GM10248 (cell line): Measurements from ENCODE around the gene WDR31.
A peak's percentile ranks its signal among the peaks of the same experiment; 100 is the strongest.
"Not testable (repeated sequence)": the region's sequence is repeated elsewhere in the genome, so short reads cannot be mapped to it uniquely, and the experiment has no call there.

Experiments
- CTCF ChIA-PET: fragments of 300-600 bp; sonication (Branson Sonifier 250); formaldehyde crosslinking; extraction: SDS; loops from one replicate; lab custom pipeline; 2021; ENCODE audit warnings: antibody characterized with exemption; lab: Yijun Ruan, JAX
- POLR2A ChIA-PET: fragments of 350-650 bp; sonication (Branson Sonifier 250); formaldehyde crosslinking; extraction: SDS; loops from one replicate; lab custom pipeline; 2020; ENCODE audit warnings: antibody characterized with exemption; lab: Yijun Ruan, JAX
- DNase-seq: peaks from one replicate; pipeline ENCODE4 v3.0.0; 2012; ENCODE audit errors: extremely low spot score
- TF ChIP-seq, protein P1 (sequence below): IDR thresholded peaks from 2 replicates; pipeline ENCODE4 v1.5.1; 2012; ENCODE audit warnings: mild to moderate bottlenecking, low read depth; ENCODE audit errors: extremely low read depth, missing control alignments, control extremely low read depth

WDR31 gene

GRCh38 chr9:113381909-113382411 lies 41.9 kb upstream of the WDR31 start:
- CTCF ChIA-PET: no interaction called here
- DNase-seq: no peak
- TF ChIP-seq, protein P1, sequence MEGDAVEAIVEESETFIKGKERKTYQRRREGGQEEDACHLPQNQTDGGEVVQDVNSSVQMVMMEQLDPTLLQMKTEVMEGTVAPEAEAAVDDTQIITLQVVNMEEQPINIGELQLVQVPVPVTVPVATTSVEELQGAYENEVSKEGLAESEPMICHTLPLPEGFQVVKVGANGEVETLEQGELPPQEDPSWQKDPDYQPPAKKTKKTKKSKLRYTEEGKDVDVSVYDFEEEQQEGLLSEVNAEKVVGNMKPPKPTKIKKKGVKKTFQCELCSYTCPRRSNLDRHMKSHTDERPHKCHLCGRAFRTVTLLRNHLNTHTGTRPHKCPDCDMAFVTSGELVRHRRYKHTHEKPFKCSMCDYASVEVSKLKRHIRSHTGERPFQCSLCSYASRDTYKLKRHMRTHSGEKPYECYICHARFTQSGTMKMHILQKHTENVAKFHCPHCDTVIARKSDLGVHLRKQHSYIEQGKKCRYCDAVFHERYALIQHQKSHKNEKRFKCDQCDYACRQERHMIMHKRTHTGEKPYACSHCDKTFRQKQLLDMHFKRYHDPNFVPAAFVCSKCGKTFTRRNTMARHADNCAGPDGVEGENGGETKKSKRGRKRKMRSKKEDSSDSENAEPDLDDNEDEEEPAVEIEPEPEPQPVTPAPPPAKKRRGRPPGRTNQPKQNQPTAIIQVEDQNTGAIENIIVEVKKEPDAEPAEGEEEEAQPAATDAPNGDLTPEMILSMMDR: no peak
- POLR2A ChIA-PET: no interaction called here

DNA sequence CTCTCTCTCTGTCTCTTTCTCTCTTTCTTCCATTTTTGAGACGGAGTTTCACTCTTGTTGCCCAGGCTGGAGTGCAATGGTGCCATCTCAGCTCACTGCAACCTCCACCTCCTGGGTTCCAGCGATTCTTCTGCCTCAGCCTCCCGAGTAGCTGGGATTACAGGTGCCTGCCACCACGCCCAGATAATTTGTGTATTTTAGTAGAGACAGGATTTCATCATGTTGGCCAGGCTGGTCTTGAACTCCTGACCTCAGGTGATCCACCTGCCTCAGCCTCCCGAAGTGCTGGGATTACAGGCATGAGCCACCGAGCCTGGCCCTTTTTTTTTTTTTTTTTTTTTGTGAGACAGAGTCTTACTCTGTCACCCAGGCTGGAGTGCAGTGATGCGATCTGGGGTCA lies 41.4 kb upstream of the WDR31 start:
- DNase-seq, POLR2A ChIA-PET, CTCF ChIA-PET: not testable (repeated sequence)

GRCh38 chr9:113380869-113381378 lies 40.8 kb upstream of the WDR31 start:
- TF ChIP-seq, protein P1: no peak
- CTCF ChIA-PET: no interaction called here
- POLR2A ChIA-PET: no interaction called here
- peak; percentile 73 for DNase-seq

DNA sequence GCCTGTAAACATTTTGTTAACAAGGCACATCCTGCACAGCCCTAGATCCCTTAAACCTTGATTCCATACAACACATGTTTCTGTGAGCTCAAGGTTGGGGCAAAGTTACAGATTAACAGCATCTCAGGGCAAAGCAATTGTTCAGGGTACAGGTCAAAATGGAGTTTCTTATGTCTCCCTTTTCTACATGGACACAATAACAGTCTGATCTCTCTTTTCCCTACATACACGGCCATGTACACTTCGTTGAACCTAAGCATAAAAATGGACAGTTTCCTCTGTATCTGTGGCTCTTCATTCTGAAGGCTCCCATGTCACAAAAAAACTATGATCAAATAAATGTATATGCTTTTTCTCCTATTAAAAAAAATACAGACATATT lies 39.7 kb upstream of the WDR31 start:
- DNase-seq, POLR2A ChIA-PET: not testable (repeated sequence)
- CTCF ChIA-PET: interaction anchor here (0.7 kb wide), 1 partner anchor 21 kb away, joined by 3 read pairs; the partner anchor contains the start of gene ALAD

DNA sequence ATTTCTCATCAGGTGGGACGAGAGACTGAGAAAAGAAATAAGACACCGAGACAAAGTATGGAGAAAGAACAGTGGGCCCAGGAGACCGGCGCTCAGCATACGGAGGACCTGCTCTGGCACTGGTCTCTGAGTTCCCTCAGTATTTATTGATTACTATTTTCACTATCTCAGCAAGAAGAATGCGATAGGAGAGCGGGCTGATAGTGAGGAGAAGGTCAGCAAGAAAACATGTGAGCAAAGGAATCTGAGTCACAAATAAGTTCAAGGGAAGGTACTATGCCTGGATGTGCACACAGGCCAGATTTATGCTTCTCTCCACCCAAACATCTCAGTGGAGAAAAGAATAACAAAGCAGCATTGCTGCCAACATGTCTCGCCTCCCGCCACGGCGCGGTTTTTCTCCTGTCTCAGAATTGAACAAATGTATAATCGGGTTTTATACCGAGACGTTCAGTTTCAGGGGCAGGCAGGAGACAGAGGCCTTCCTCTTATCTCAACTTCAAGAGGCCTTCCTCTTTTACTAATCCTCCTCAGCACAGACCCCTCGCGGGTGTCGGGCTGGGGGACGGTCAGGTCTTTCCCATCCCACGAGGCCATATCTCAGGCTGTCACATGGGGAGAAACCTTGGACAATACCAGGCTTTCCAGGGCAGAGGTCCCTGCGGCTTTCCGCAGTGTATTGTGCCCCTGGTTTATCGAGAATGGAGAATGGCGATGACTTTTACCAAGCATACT lies 39.2 kb upstream of the WDR31 start:
- CTCF ChIA-PET, POLR2A ChIA-PET, DNase-seq: not testable (repeated sequence)

- peak; percentile 94 for DNase-seq
- ChIA-PET POLR2A (interaction anchor here (0.5 to 0.7 kb wide), 2 partner anchors 14 to 32 kb away, joined by 3 to 11 read pairs; no protein-coding TSS in a partner anchor), CTCF (interaction anchor here (1.8 kb wide), 1 partner anchor 31 kb away, joined by 5 read pairs; no protein-coding TSS in a partner anchor)
- TF ChIP-seq, protein P1: no peak
These were observed 36.8 kb upstream of the WDR31 start, which contains the start of gene HDHD3 for GRCh38 chr9:113376634-113377567. HDHD3 (minus strand) TSS chr9:113376986; CDS start chr9:113374354, 2,632 bp downstream.

GRCh38 chr9:113375057-113376023 lies 35.3 kb upstream of the WDR31 start:
- ChIA-PET CTCF (interaction anchor here (0.9 to 1.8 kb wide), 5 partner anchors 14 to 33 kb away, joined by 3 to 6 read pairs (median 3); partner anchors contain the start of genes ALAD and BSPRY), POLR2A (no interaction called here)
- no peak for DNase-seq
- TF ChIP-seq, protein P1: no peak
